ENCODE results near the gene TMEM14A. TPM values are rescaled to one million over a fixed set of nuclear protein-coding genes. Genes with fewer than 3 reads are reported as not detected.
"Not testable (repeated sequence)": the region's sequence is repeated elsewhere in the genome, so short reads cannot be mapped to it uniquely, and the experiment has no call there.

Gene TMEM14A
- total RNA-seq, 1 donor, result 19.9 TPM

- no peak for TF ChIP-seq CTCF (IDR thresholded peaks at IDR 0.05; ENCODE audit: extremely low read depth, low read depth, low read length)
- Histone ChIP-seq H2AFZ (ENCODE audit: low read length) (no peak overlapping the region), H3K79me2 (ENCODE audit: insufficient read depth, low read length) (no peaks in the 10 kb centered on the region), H3K9me3 (ENCODE audit: low read depth, low read length) (no peaks in the 10 kb centered on the region), H3K27me3 (ENCODE audit: insufficient read depth, low read length) (peaks cover 3% of the 10 kb centered on the region), H3K4me2 (ENCODE audit: insufficient read depth, low read length) (no peak overlapping the region), H3K4me1 (ENCODE audit: insufficient read depth, low read length) (peaks cover 9% of the 10 kb centered on the region), H3K36me3 (ENCODE audit: insufficient read depth, low read length) (no peaks in the 10 kb centered on the region), H4K20me1 (ENCODE audit: insufficient read depth, low read length) (no peaks in the 10 kb centered on the region), H3K27ac (ENCODE audit: low read depth, low read length) (no peak overlapping the region), H3K4me3 (ENCODE audit: insufficient read depth, low read length) (no peak overlapping the region)
- DNase-seq (ENCODE audit: insufficient read length, low spot score, missing footprints), result no peak
These were observed 4.5 kb downstream of the TMEM14A start for GRCh38 chr6:52675372-52675771.

DNA sequence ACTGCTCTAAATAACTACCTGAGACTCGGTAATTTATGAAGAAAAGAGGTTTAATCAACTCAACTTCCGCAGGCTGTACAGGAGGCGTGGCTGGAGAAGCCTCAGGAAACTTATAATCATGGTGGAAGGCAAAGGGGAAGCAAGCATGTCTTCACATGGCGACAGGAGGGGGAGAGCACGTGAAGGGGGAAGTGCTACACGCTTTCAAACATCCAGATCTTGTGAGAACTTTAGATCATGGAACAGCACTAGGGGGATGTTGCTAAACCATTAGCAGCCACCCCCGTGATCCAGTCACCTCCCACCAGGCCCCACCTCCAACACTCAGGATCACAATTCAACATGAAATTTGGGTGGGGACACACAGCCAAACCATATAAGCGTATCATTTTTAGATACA is 5.7 kb downstream of the TMEM14A start:
- H3K27me3 ChIP-seq (ENCODE audit: insufficient read depth, low read length); H3K79me2 ChIP-seq (ENCODE audit: insufficient read depth, low read length); H2AFZ ChIP-seq (ENCODE audit: low read length): not testable (repeated sequence)

GRCh38 chr6:52681416-52681815 is 10.5 kb downstream of the TMEM14A start:
- Histone ChIP-seq H4K20me1 (ENCODE audit: insufficient read depth, low read length) (no peaks in the 10 kb centered on the region), H3K36me3 (ENCODE audit: insufficient read depth, low read length) (no peaks in the 10 kb centered on the region), H3K4me1 (ENCODE audit: insufficient read depth, low read length) (no peaks in the 10 kb centered on the region), H2AFZ (ENCODE audit: low read length) (no peak overlapping the region), H3K4me3 (ENCODE audit: insufficient read depth, low read length) (no peak overlapping the region), H3K9me3 (ENCODE audit: low read depth, low read length) (no peaks in the 10 kb centered on the region), H3K79me2 (ENCODE audit: insufficient read depth, low read length) (no peaks in the 10 kb centered on the region), H3K27me3 (ENCODE audit: insufficient read depth, low read length) (no peaks in the 10 kb centered on the region), H3K4me2 (ENCODE audit: insufficient read depth, low read length) (no peak overlapping the region), H3K27ac (ENCODE audit: low read depth, low read length) (no peak overlapping the region)
- no peak for DNase-seq (ENCODE audit: insufficient read length, low spot score, missing footprints)
- TF ChIP-seq CTCF (IDR thresholded peaks at IDR 0.05; ENCODE audit: extremely low read depth, low read depth, low read length), result no peak

More for the DNA sequence above, 5.7 kb downstream of the TMEM14A start:
- H3K9me3 ChIP-seq (ENCODE audit: low read depth, low read length); H3K36me3 ChIP-seq (ENCODE audit: insufficient read depth, low read length); H4K20me1 ChIP-seq (ENCODE audit: insufficient read depth, low read length); H3K4me2 ChIP-seq (ENCODE audit: insufficient read depth, low read length); H3K4me1 ChIP-seq (ENCODE audit: insufficient read depth, low read length); H3K27ac ChIP-seq (ENCODE audit: low read depth, low read length); DNase-seq (ENCODE audit: insufficient read length, low spot score, missing footprints); H3K4me3 ChIP-seq (ENCODE audit: insufficient read depth, low read length): not testable (repeated sequence)

- Histone ChIP-seq H3K9me3 (ENCODE audit: low read depth, low read length) (no peaks in the 10 kb centered on the region), H3K27me3 (ENCODE audit: insufficient read depth, low read length) (no peaks in the 10 kb centered on the region), H3K79me2 (ENCODE audit: insufficient read depth, low read length) (no peaks in the 10 kb centered on the region), H2AFZ (ENCODE audit: low read length) (no peak overlapping the region), H3K27ac (ENCODE audit: low read depth, low read length) (no peak overlapping the region), H3K4me1 (ENCODE audit: insufficient read depth, low read length) (no peaks in the 10 kb centered on the region), H3K36me3 (ENCODE audit: insufficient read depth, low read length) (no peaks in the 10 kb centered on the region), H3K4me2 (ENCODE audit: insufficient read depth, low read length) (no peak overlapping the region), H4K20me1 (ENCODE audit: insufficient read depth, low read length) (no peaks in the 10 kb centered on the region), H3K4me3 (ENCODE audit: insufficient read depth, low read length) (no peak overlapping the region)
- no peak for DNase-seq (ENCODE audit: insufficient read length, low spot score, missing footprints)
- TF ChIP-seq CTCF (IDR thresholded peaks at IDR 0.05; ENCODE audit: extremely low read depth, low read depth, low read length), result no peak
These were observed 16.2 kb downstream of the TMEM14A start for GRCh38 chr6:52686878-52687699.
